Mammary epithelial cell (primary cell): Measurements from ENCODE around the gene C1orf52.

Experiments
- CTCF ChIP-seq, 2 donors: IDR thresholded peaks in 1 of 2; conservative IDR thresholded peaks in 1 of 2; 2 replicates each; pipeline ENCODE4 v1.5.1; 2011 to 2012; ENCODE audit warnings: inconsistent platforms in 2 of 2, low read length in 2 of 2, mild to moderate bottlenecking in 2 of 2, control low read depth in 1 of 2, low read depth in 1 of 2; ENCODE audit not compliant: insufficient read depth in 1 of 2; ENCODE audit errors: extremely low read depth in 1 of 2
- EZH2 ChIP-seq: IDR thresholded peaks from 2 replicates; pipeline ENCODE4 v1.6.1; 2012; ENCODE audit warnings: low read length, inconsistent platforms, borderline replicate concordance

- TF ChIP-seq CTCF (conservative IDR thresholded peaks at IDR 0.05 in 1 of 2, IDR thresholded peaks at IDR 0.05 in 1 of 2; ENCODE audit: extremely low read depth in 1 of 2, insufficient read depth in 1 of 2, low read depth in 1 of 2, low read length in 2 of 2) (no peak), EZH2 (no peak)
Observed at GRCh38 chr1:85303440-85304162, 44.1 kb upstream of the C1orf52 start.
